Spleen (tissue), 7 donors: Measurements from ENCODE around the gene DDX28.

Experiments used
- CTCF ChIP-seq, 11 experiments: fragments of 200-600 bp in 7 of 11; fragments of 450-650 bp in 4 of 11; sonication (generic) in 4 of 11; IDR thresholded peaks in 8 of 11; conservative IDR thresholded peaks in 3 of 11; 1 replicate in 7 of 11; 2 replicates in 4 of 11; pipeline versions ENCODE4 v1.4.0 to v1.8.0; 2016 to 2021; ENCODE audit warnings: antibody characterized with exemption in 11 of 11, inconsistent platforms in 4 of 11, mild to moderate bottlenecking in 1 of 11
- POLR2A ChIP-seq, 3 donors: fragments of 450-650 bp; IDR thresholded peaks; one replicate each; pipeline ENCODE4 v1.5.1; 2017; ENCODE audit warnings: antibody characterized with exemption in 3 of 3, mild to moderate bottlenecking in 1 of 3
- POLR2AphosphoS5 ChIP-seq, 3 donors: sonication (generic); formaldehyde crosslinking; IDR thresholded peaks; one replicate each; pipeline ENCODE4 v1.5.1; 2017; ENCODE audit warnings: antibody characterized with exemption in 3 of 3
- donor health status: DM: no; HTN: no; CAD: no; lungs with moderate emphysema.
- donor health status: DM: no; HTN: no; CAD: no.
- donor health status: DM: no; HTN: no; CAD: no.

DNA sequence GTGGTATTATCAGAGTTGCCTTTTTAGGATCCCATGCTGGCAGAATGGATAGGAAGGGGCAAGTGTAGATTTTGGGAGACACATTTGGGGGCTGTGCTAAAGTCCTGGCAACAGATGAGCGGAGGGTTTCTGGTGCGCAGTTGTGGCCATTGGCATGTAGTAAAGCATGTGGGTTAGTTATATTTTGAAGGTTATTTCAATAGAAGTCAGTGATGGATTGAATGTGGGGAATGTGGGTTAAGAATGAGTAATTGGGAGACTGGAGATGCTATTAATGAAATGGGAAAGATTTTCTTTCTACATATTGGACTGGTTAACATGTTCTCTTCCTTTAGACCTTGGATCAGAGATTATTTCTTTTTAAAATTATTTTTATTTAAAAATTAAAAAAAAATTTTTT is 10.1 kb upstream of the DDX28 start:
- TF ChIP-seq CTCF (IDR thresholded peaks at IDR 0.05 in 8 of 11, conservative IDR thresholded peaks at IDR 0.05 in 3 of 11) (no peak), POLR2A (IDR thresholded peaks at IDR 0.05) (no peak), POLR2AphosphoS5 (IDR thresholded peaks at IDR 0.05) (no peak)
